Right hindlimb (tissue), 1 donor: ENCODE measurements around the gene C9.
"Not testable (repeated sequence)": the region's sequence is repeated elsewhere in the genome, so short reads cannot be mapped to it uniquely, and the experiment has no call there.

Experiments
- DNase-seq: peaks from one replicate; pipeline ENCODE4 v3.0.0-alpha.2; 2018

Gene C9

GRCh38 chr5:39319395-39319794 lies 44.9 kb downstream of the C9 start:
- no peak for DNase-seq

GRCh38 chr5:39316464-39316863 lies 47.8 kb downstream of the C9 start:
- not testable (repeated sequence) for DNase-seq

- DNase-seq: no peak
Observed at GRCh38 chr5:39315995-39316394, 48.3 kb downstream of the C9 start.

GRCh38 chr5:39314591-39314990 lies 49.7 kb downstream of the C9 start:
- DNase-seq: no peak

GRCh38 chr5:39309534-39309933 lies 54.8 kb downstream of the C9 start:
- DNase-seq: no peak

- no peak for DNase-seq
Observed at GRCh38 chr5:39302472-39302871, 61.8 kb downstream of the C9 start.

- no peak for DNase-seq
Observed at GRCh38 chr5:39301406-39301805, 62.9 kb downstream of the C9 start.

- DNase-seq: no peak
Observed at GRCh38 chr5:39299962-39300361, 64.3 kb downstream of the C9 start.

GRCh38 chr5:39294736-39295135 lies 69.6 kb downstream of the C9 start:
- no peak for DNase-seq

GRCh38 chr5:39284552-39284951 lies 79.7 kb downstream of the C9 start:
- no peak for DNase-seq

- no peak for DNase-seq
Observed at GRCh38 chr5:39283231-39283818, 81.0 kb downstream of the C9 start.

- DNase-seq: no peak
Observed at GRCh38 chr5:39282561-39282960, 81.7 kb downstream of the C9 start.

GRCh38 chr5:39275865-39276264 lies 88.4 kb downstream of the C9 start:
- DNase-seq: not testable (repeated sequence)

GRCh38 chr5:39274398-39275085 lies 89.8 kb downstream of the C9 start:
- DNase-seq: no peak

GRCh38 chr5:39273314-39273954 lies 90.9 kb downstream of the C9 start:
- DNase-seq: no peak

GRCh38 chr5:39272869-39273231 lies 91.4 kb downstream of the C9 start:
- not testable (repeated sequence) for DNase-seq

GRCh38 chr5:39270225-39270848 lies 94.0 kb downstream of the C9 start:
- no peak for DNase-seq

GRCh38 chr5:39267186-39267585 lies 97.1 kb downstream of the C9 start:
- DNase-seq: no peak

GRCh38 chr5:39266442-39266841 lies 97.9 kb downstream of the C9 start:
- no peak for DNase-seq

GRCh38 chr5:39264528-39264927 lies 99.8 kb downstream of the C9 start:
- no peak for DNase-seq

- DNase-seq: no peak
Observed at GRCh38 chr5:39262981-39263380, 101.3 kb downstream of the C9 start.

GRCh38 chr5:39260095-39260494 lies 104.2 kb downstream of the C9 start:
- no peak for DNase-seq

GRCh38 chr5:39257554-39257953 lies 106.7 kb downstream of the C9 start:
- DNase-seq: no peak
